NCI-H510A (cell line): ENCODE data around the gene SPEM1.

Experiments used
- DNase-seq: peaks from one replicate; lab custom pipeline; 2025; lab: John Stamatoyannopoulos, UW

SPEM1 gene

GRCh38 chr17:7440113-7440833 is 20.1 kb downstream of the SPEM1 start:
- DNase-seq = peak; percentile 3

- DNase-seq = no peak
Measured at GRCh38 chr17:7440834-7441195, 20.7 kb downstream of the SPEM1 start.

- DNase-seq = no peak
Measured at GRCh38 chr17:7441266-7441665, 21.1 kb downstream of the SPEM1 start.

- no peak for DNase-seq
Measured at GRCh38 chr17:7442142-7442541, 22.0 kb downstream of the SPEM1 start.

- DNase-seq = no peak
Measured at GRCh38 chr17:7443499-7444485, 23.7 kb downstream of the SPEM1 start.

GRCh38 chr17:7444682-7445618 is 24.8 kb downstream of the SPEM1 start, which contains the start of gene CHRNB1:
TSS of gene CHRNB1 (plus strand) at chr17:7445061. CDS start at chr17:7445128, 67 bp downstream.
- peak; percentile 47 for DNase-seq

GRCh38 chr17:7445619-7445968 is 25.5 kb downstream of the SPEM1 start:
- peak; percentile 63 for DNase-seq

GRCh38 chr17:7448461-7448860 is 28.3 kb downstream of the SPEM1 start:
- no peak for DNase-seq

- DNase-seq = no peak
Measured at GRCh38 chr17:7459961-7460545, 39.9 kb downstream of the SPEM1 start.

GRCh38 chr17:7460850-7461660 is 40.9 kb downstream of the SPEM1 start:
- DNase-seq = no peak

GRCh38 chr17:7462474-7463371 is 42.6 kb downstream of the SPEM1 start:
- DNase-seq = no peak

- no peak for DNase-seq
Measured at GRCh38 chr17:7463372-7463846, 43.3 kb downstream of the SPEM1 start.

- DNase-seq = no peak
Measured at GRCh38 chr17:7464081-7464480, 44.0 kb downstream of the SPEM1 start.

GRCh38 chr17:7465597-7466275 is 45.6 kb downstream of the SPEM1 start:
- DNase-seq = no peak

GRCh38 chr17:7466318-7466638 is 46.2 kb downstream of the SPEM1 start:
- no peak for DNase-seq

GRCh38 chr17:7466639-7467341 is 46.7 kb downstream of the SPEM1 start:
- no peak for DNase-seq

GRCh38 chr17:7467498-7467897 is 47.4 kb downstream of the SPEM1 start:
- no peak for DNase-seq

- DNase-seq = no peak
Measured at GRCh38 chr17:7468290-7468689, 48.2 kb downstream of the SPEM1 start.
